A549 (cell line): Measurements from ENCODE around the gene GPR149. TPM values are rescaled to one million over a fixed set of nuclear protein-coding genes. Genes with fewer than 3 reads are reported as not detected.

ENCODE experiments used
- ATAC-seq, 2 experiments: fragments of 200-7000 bp in 1 of 2; fragments of >200 bp in 1 of 2; cut with Nextera tagmentation in 1 of 2; cut with Tn5 transposase in 1 of 2; 3 replicates each; pipeline versions ENCODE4 v1.8.0 to v1.9.1; 2018 to 2020; ENCODE audit warnings: mild to moderate bottlenecking in 1 of 2, moderate library complexity in 1 of 2
- CTCF ChIA-PET: fragments of 300-600 bp; sonication (Branson Sonifier 250); formaldehyde crosslinking; extraction: SDS; loops from one replicate; lab custom pipeline; 2021; ENCODE audit warnings: antibody characterized with exemption, inconsistent platforms; lab: Yijun Ruan, JAX
- POLR2A ChIA-PET: fragments of 350-600 bp; formaldehyde crosslinking; extraction: SDS; loops from one replicate; lab custom pipeline; 2021; ENCODE audit warnings: antibody characterized with exemption, inconsistent platforms; lab: Yijun Ruan, JAX
- DNase-seq, 2 experiments: peaks; one replicate each; pipeline versions ENCODE4 v3.0.0 to v3.0.0-alpha.2; 2011 to 2016; ENCODE audit warnings: low read depth in 1 of 2, low spot score in 1 of 2
- FAIRE-seq: peaks from 2 replicates; lab custom pipeline; 2011; peaks lifted over from hg19 to GRCh38; lab: Jason Lieb, UNC
- H3K27ac ChIP-seq, 2 experiments: fragments of >200 bp; sonication (Bioruptor Twin); formaldehyde crosslinking; 3 replicates each; pipeline ENCODE4 v1.5.1; 2016 to 2017
- H3K4me1 ChIP-seq: fragments of >200 bp; sonication (Bioruptor Twin); formaldehyde crosslinking; 3 replicates; pipeline ENCODE4 v1.6.1; 2016
- H3K4me2 ChIP-seq: fragments of >200 bp; sonication (Bioruptor Twin); formaldehyde crosslinking; 3 replicates; pipeline ENCODE4 v1.6.1; 2016
- H3K4me3 ChIP-seq: fragments of >200 bp; sonication (Bioruptor Twin); formaldehyde crosslinking; 3 replicates; pipeline ENCODE4 v1.5.1; 2016
- H3K9me3 ChIP-seq: fragments of >200 bp; sonication (Bioruptor Twin); formaldehyde crosslinking; 3 replicates; pipeline ENCODE4 v1.6.1; 2016
- BHLHE40 ChIP-seq: IDR thresholded peaks from 2 replicates; pipeline ENCODE4 v1.6.1; 2012; ENCODE audit warnings: low read depth, low read length, inconsistent platforms
- CBX2 ChIP-seq: fragments of 200-600 bp; sonication (generic); IDR thresholded peaks from 2 replicates; pipeline ENCODE4 v1.6.1; 2016; ENCODE audit warnings: low read depth, mild to moderate bottlenecking, borderline replicate concordance
- CBX8 ChIP-seq: fragments of 200-600 bp; sonication (generic); IDR thresholded peaks from 2 replicates; pipeline ENCODE4 v1.6.1; 2016
- CEBPB ChIP-seq, 2 experiments: fragments of >200 bp in 1 of 2; sonication (Bioruptor Twin) in 1 of 2; formaldehyde crosslinking in 1 of 2; IDR thresholded peaks; 2 replicates each; pipeline ENCODE4 v1.6.1; 2012 to 2016
- CHD2 ChIP-seq: fragments of 150-350 bp; IDR thresholded peaks from 2 replicates; pipeline ENCODE4 v1.6.1; 2014; ENCODE audit warnings: low read length; ENCODE audit not compliant: partially characterized antibody
- CHD4 ChIP-seq: fragments of 200-600 bp; sonication (generic); IDR thresholded peaks from 2 replicates; pipeline ENCODE4 v1.6.1; 2016; ENCODE audit warnings: antibody characterized with exemption, mild to moderate bottlenecking, borderline replicate concordance
- EHMT2 ChIP-seq: fragments of 200-600 bp; sonication (generic); IDR thresholded peaks from 2 replicates; pipeline ENCODE4 v1.6.1; 2016; ENCODE audit warnings: antibody characterized with exemption, low read depth, mild to moderate bottlenecking, moderate library complexity
- ELK1 ChIP-seq: fragments of 150-350 bp; IDR thresholded peaks from 2 replicates; pipeline ENCODE4 v1.6.1; 2014; ENCODE audit warnings: low read depth, mild to moderate bottlenecking, low read length
- EP300 ChIP-seq, 2 experiments: fragments of >200 bp; sonication (Bioruptor Twin); formaldehyde crosslinking; IDR thresholded peaks; 2 replicates in 1 of 2; 3 replicates in 1 of 2; pipeline ENCODE4 v1.6.1; 2016 to 2017
- FOXS1 ChIP-seq: fragments of 250-450 bp; sonication (Bioruptor Pico); IDR thresholded peaks from 2 replicates; pipeline ENCODE4 v1.5.0; 2020; ENCODE audit warnings: mild to moderate bottlenecking, moderate library complexity
- HDAC2 ChIP-seq: fragments of 200-600 bp; sonication (generic); IDR thresholded peaks from 2 replicates; pipeline ENCODE4 v1.6.1; 2016
- HES2 ChIP-seq: fragments of >200 bp; sonication (Bioruptor Twin); formaldehyde crosslinking; IDR thresholded peaks from 2 replicates; pipeline ENCODE4 v1.6.1; 2016
- HOXA7 ChIP-seq: fragments of 250-450 bp; sonication (Bioruptor Pico); IDR thresholded peaks from 2 replicates; pipeline ENCODE4 v1.5.0; 2020; ENCODE audit warnings: mild to moderate bottlenecking, moderate library complexity
- HOXB13 ChIP-seq: fragments of 250-450 bp; sonication (Bioruptor Pico); IDR thresholded peaks from 2 replicates; pipeline ENCODE4 v1.5.0; 2020; ENCODE audit warnings: low read depth, mild to moderate bottlenecking, moderate library complexity
- KDM5A ChIP-seq: fragments of 200-600 bp; sonication (generic); IDR thresholded peaks from 2 replicates; pipeline ENCODE4 v1.6.1; 2016; ENCODE audit warnings: antibody characterized with exemption, mild to moderate bottlenecking
- MYC ChIP-seq: IDR thresholded peaks from 2 replicates; pipeline ENCODE4 v1.6.1; 2012; ENCODE audit warnings: mild to moderate bottlenecking, inconsistent platforms, low read length, improper control_type of control experiment, borderline replicate concordance
- NFE2L2 ChIP-seq: fragments of 150-350 bp; conservative IDR thresholded peaks from 2 replicates; pipeline ENCODE4 v1.6.1; 2014; ENCODE audit warnings: low read length
- NPAS2 ChIP-seq: fragments of 250-450 bp; sonication (Bioruptor Pico); IDR thresholded peaks from 2 replicates; pipeline ENCODE4 v1.8.0; 2022; ENCODE audit warnings: mild to moderate bottlenecking, moderate library complexity, borderline replicate concordance
- NR3C1 ChIP-seq: fragments of >200 bp; sonication (Bioruptor Twin); formaldehyde crosslinking; IDR thresholded peaks from 3 replicates; pipeline ENCODE4 v1.6.1; 2017
- POLR2AphosphoS2 ChIP-seq: conservative IDR thresholded peaks from 2 replicates; pipeline ENCODE4 v1.6.1; 2012; ENCODE audit warnings: low read length, improper control_type of control experiment, inconsistent platforms
- RCOR1 ChIP-seq: fragments of 150-350 bp; IDR thresholded peaks from 2 replicates; pipeline ENCODE4 v1.6.1; 2014; ENCODE audit warnings: antibody characterized with exemption, low read length, low read depth
- RFX5 ChIP-seq: fragments of 450-650 bp; IDR thresholded peaks from 2 replicates; pipeline ENCODE4 v1.7.1; 2014; ENCODE audit warnings: antibody characterized with exemption, mild to moderate bottlenecking, moderate library complexity
- RNF2 ChIP-seq: fragments of 200-600 bp; sonication (generic); IDR thresholded peaks from 2 replicates; pipeline ENCODE4 v1.6.1; 2016; ENCODE audit warnings: low read depth, mild to moderate bottlenecking, antibody characterized with exemption, moderate library complexity, borderline replicate concordance
- TP53 ChIP-seq: fragments of 250-450 bp; sonication (Bioruptor Pico); IDR thresholded peaks from 2 replicates; pipeline ENCODE4 v1.5.0; 2021; ENCODE audit warnings: mild to moderate bottlenecking, moderate library complexity
- ZFP36 ChIP-seq: fragments of 450-650 bp; IDR thresholded peaks from 2 replicates; pipeline ENCODE4 v1.6.1; 2014; ENCODE audit warnings: borderline replicate concordance; ENCODE audit not compliant: partially characterized antibody
- ZNF302 ChIP-seq: fragments of 250-450 bp; sonication (Bioruptor Pico); IDR thresholded peaks from 2 replicates; pipeline ENCODE4 v1.9.0; 2021; ENCODE audit warnings: inconsistent platforms, mild to moderate bottlenecking, moderate library complexity
- ZSCAN20 ChIP-seq: fragments of 250-450 bp; sonication (Bioruptor Pico); IDR thresholded peaks from 2 replicates; pipeline ENCODE4 v1.8.0; 2022; ENCODE audit warnings: mild to moderate bottlenecking, moderate library complexity
- WGBS: methylation state at CpG from one replicate; pipeline ENCODE4 v1.1.6; 2017; ENCODE audit errors: missing lambda C conversion rate; 5-methylcytosine and 5-hydroxymethylcytosine counted together
- polyA plus RNA-seq, 4 experiments: library from polyadenylated mRNA; depleted of rRNA in 3 of 4; stranded (reverse); fragments of >200 nt; fragmentation: RNase III in 1 of 4; extraction: RNeasy Plus Mini Kit Qiagen cat#74134 plus additional on column Dnase treatment in 1 of 4; gene quantifications; 2 replicates in 3 of 4; 3 replicates in 1 of 4; pipeline ENCODE4 v1.2.3, GENCODE V29; 2011 to 2017
- TF ChIP-seq, protein P1 (sequence below): fragments of >200 bp; sonication (Bioruptor Twin); formaldehyde crosslinking; IDR thresholded peaks from 3 replicates; pipeline ENCODE4 v1.5.1; 2016
- TF ChIP-seq, protein P2 (sequence below): fragments of 200-600 bp; sonication (generic); IDR thresholded peaks from 2 replicates; pipeline ENCODE4 v1.6.1; 2016; ENCODE audit warnings: antibody characterized with exemption, mild to moderate bottlenecking, moderate library complexity

GPR149 gene
- polyA plus RNA-seq, 2 of the 4 experiments (the other 2 are of a cell fraction) = not detected

- CTCF ChIA-PET = interaction anchor here (1.2 kb wide), 1 partner anchor 28 kb away, joined by 3 read pairs; no protein-coding TSS in a partner anchor
- no peak for ATAC-seq
- no peaks in the 10 kb centered on the region for H3K9me3 ChIP-seq
- TF ChIP-seq, protein P1, sequence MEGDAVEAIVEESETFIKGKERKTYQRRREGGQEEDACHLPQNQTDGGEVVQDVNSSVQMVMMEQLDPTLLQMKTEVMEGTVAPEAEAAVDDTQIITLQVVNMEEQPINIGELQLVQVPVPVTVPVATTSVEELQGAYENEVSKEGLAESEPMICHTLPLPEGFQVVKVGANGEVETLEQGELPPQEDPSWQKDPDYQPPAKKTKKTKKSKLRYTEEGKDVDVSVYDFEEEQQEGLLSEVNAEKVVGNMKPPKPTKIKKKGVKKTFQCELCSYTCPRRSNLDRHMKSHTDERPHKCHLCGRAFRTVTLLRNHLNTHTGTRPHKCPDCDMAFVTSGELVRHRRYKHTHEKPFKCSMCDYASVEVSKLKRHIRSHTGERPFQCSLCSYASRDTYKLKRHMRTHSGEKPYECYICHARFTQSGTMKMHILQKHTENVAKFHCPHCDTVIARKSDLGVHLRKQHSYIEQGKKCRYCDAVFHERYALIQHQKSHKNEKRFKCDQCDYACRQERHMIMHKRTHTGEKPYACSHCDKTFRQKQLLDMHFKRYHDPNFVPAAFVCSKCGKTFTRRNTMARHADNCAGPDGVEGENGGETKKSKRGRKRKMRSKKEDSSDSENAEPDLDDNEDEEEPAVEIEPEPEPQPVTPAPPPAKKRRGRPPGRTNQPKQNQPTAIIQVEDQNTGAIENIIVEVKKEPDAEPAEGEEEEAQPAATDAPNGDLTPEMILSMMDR = no peak
- TF ChIP-seq RCOR1 (no peak), HOXA7 (CRISPR knock-in tag) (no peak), HOXB13 (CRISPR knock-in tag) (no peak), HDAC2 (no peak), HES2 (no peak), CHD4 (no peak), POLR2AphosphoS2 (no peak), MYC (no peak), CBX8 (no peak), TP53 (CRISPR knock-in tag) (no peak), NPAS2 (CRISPR knock-in tag) (no peak), ZSCAN20 (CRISPR knock-in tag) (no peak)
- TF ChIP-seq, all 56 proteins: peak for 0
- no peak overlapping the region for H3K4me2 ChIP-seq
- no peak overlapping the region for H3K27ac ChIP-seq
- no peak overlapping the region for H3K4me3 ChIP-seq
- 0 out of 3 replicates have a peak, but pooled peaks cover 3% of the 10 kb centered on the region for H3K4me1 ChIP-seq
- no peak for DNase-seq
- POLR2A ChIA-PET = no interaction called here
- no peak for FAIRE-seq
Observed at GRCh38 chr3:154307363-154307762, 122.6 kb downstream of the GPR149 start.

DNA sequence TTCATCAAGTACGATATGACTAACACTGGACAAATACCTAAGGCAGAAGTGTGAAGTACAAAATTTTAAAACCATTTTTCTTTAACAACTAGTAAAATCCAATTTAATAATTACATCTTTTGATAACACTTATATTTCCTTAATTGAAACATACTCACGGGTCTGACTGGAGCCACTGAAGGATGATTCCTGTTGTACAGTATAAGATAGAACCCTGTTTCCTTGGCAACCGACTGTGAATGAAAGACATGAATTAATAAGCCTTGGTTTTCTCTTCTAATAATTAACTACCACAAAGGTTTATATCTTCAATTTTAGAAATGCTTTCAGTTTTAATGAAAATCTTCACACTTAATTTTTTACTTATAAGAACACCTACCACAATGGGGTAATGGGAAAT lies 125.1 kb downstream of the GPR149 start:
- 90% methylated on average over 3 of the region's 3 CpGs for WGBS
- ATAC-seq = no peak
- Histone ChIP-seq H3K4me3 (no peak overlapping the region), H3K4me1 (no peaks in the 10 kb centered on the region), H3K4me2 (no peak overlapping the region)
- FAIRE-seq = no peak
- no peak for DNase-seq
- POLR2A ChIA-PET = no interaction called here
- TF ChIP-seq BHLHE40 = no peak
- TF ChIP-seq ZSCAN20 (CRISPR knock-in tag) = no peak
- no peak for TF ChIP-seq EP300 (IDR thresholded peaks at IDR 0.05)
- TF ChIP-seq CBX2 = no peak
- TF ChIP-seq CHD2 = no peak
- no peak for TF ChIP-seq FOXS1 (CRISPR knock-in tag)
- TF ChIP-seq NFE2L2 = no peak
- TF ChIP-seq ELK1 = no peak
- TF ChIP-seq, all 56 proteins: peak for 0
- CTCF ChIA-PET = interaction anchor here (0.6 to 2.0 kb wide), 2 partner anchors 9 to 42 kb away, joined by 3 to 6 read pairs; no protein-coding TSS in a partner anchor
- Histone ChIP-seq H3K27ac (no peak overlapping the region), H3K9me3 (no peaks in the 10 kb centered on the region)

DNA sequence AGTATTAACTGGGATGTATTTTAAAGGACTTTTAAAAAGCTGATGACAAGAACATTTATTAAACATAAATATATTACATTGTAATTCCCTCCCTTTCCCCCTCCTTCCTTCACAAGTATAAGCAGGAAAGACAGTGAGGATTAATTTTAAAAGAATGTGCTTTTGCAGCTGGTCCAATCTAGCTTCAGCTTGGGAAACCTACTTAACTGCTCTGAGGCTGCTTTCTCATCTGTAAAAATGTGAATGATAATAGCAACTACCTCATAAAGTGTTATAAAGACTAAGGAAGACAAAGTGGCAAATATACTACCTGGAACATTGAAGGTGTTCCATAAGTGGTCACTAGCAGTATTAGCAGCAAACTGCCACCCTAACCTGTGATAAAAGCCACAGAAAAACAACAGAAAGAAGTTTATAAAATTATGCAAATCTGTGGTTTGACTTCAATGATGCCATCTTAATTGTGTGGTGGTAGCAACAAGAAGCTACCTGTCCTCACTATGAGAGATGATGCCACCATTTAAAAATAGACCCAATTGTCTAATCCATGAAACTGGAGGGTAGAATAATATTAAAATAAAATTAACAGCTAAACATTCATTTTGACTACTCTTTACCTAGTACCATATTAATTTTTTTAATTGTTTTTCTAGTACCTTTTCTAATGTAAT lies 125.7 kb downstream of the GPR149 start:
- ATAC-seq = no peak
- DNase-seq = no peak
- ChIA-PET CTCF (interaction anchor here (0.6 to 2.0 kb wide), 2 partner anchors 9 to 42 kb away, joined by 3 to 6 read pairs; no protein-coding TSS in a partner anchor), POLR2A (no interaction called here)
- Histone ChIP-seq H3K4me3 (no peak overlapping the region), H3K4me1 (no peaks in the 10 kb centered on the region), H3K27ac (no peak overlapping the region), H3K9me3 (no peaks in the 10 kb centered on the region), H3K4me2 (no peak overlapping the region)
- no peak for FAIRE-seq
- TF ChIP-seq, protein P2, sequence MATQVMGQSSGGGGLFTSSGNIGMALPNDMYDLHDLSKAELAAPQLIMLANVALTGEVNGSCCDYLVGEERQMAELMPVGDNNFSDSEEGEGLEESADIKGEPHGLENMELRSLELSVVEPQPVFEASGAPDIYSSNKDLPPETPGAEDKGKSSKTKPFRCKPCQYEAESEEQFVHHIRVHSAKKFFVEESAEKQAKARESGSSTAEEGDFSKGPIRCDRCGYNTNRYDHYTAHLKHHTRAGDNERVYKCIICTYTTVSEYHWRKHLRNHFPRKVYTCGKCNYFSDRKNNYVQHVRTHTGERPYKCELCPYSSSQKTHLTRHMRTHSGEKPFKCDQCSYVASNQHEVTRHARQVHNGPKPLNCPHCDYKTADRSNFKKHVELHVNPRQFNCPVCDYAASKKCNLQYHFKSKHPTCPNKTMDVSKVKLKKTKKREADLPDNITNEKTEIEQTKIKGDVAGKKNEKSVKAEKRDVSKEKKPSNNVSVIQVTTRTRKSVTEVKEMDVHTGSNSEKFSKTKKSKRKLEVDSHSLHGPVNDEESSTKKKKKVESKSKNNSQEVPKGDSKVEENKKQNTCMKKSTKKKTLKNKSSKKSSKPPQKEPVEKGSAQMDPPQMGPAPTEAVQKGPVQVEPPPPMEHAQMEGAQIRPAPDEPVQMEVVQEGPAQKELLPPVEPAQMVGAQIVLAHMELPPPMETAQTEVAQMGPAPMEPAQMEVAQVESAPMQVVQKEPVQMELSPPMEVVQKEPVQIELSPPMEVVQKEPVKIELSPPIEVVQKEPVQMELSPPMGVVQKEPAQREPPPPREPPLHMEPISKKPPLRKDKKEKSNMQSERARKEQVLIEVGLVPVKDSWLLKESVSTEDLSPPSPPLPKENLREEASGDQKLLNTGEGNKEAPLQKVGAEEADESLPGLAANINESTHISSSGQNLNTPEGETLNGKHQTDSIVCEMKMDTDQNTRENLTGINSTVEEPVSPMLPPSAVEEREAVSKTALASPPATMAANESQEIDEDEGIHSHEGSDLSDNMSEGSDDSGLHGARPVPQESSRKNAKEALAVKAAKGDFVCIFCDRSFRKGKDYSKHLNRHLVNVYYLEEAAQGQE = no peak
- TF ChIP-seq KDM5A (no peak), RFX5 (no peak), NR3C1 (no peak), CEBPB (IDR thresholded peaks at IDR 0.05) (no peak), ZNF302 (CRISPR knock-in tag) (no peak), RNF2 (no peak), EHMT2 (no peak), ZFP36 (no peak)
